Subcutaneous adipose tissue (tissue), 4 donors: ENCODE measurements around the gene ARMC9. TPM values are rescaled to one million over a fixed set of nuclear protein-coding genes. Genes with fewer than 3 reads are reported as not detected.

Experiments used
- CTCF ChIP-seq: fragments of 450-650 bp; IDR thresholded peaks from one replicate; pipeline ENCODE4 v1.5.1; 2016; ENCODE audit warnings: low read depth, mild to moderate bottlenecking, control low read depth, antibody characterized with exemption, moderate library complexity
- total RNA-seq, 4 donors: library from RNA; depleted of rRNA; stranded (reverse); fragments of >200 nt; gene quantifications; one replicate each; pipeline ENCODE4 v1.1.0, GENCODE V29; 2016

Gene ARMC9
- total RNA-seq, 4 donors from 2014 or later: 0.98 to 16.5 (median 4.6) TPM

GRCh38 chr2:231260442-231261208 lies 62.2 kb downstream of the ARMC9 start:
- no peak for TF ChIP-seq CTCF

DNA sequence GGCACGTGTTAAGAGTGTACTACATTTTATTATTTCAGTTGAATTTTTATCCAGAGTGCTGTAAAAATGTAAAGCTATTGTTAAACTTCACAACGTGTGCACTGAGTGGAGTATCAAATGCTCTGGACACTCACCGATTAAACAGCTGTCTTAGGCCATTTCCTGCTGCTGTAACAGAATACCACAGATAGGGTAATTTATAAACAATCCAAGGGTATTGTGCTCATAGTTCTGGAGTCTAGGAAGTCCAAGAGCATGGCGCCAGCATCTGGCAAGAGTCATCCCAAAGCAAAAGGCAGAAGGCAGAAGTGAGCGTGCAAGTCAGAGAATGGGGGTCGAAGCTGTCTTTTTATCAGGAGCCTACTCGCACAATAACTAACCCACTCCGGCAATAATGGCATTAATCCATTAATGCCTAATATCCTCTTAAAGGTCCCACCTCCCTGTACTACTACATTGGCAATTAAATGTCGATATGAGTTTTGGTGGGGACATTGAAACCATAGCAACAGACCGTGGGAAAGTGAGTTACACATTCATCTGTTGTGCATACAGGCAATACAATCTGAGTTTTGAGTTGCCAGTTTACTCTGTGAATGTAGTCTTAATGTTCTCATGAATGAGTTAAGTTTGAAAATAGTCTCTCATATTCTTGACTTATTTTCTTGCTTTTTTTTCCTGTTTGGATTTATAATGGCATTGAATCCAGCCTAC lies 64.8 kb downstream of the ARMC9 start:
- TF ChIP-seq CTCF: no peak

GRCh38 chr2:231270221-231271114 lies 72.0 kb downstream of the ARMC9 start:
- TF ChIP-seq CTCF: no peak

DNA sequence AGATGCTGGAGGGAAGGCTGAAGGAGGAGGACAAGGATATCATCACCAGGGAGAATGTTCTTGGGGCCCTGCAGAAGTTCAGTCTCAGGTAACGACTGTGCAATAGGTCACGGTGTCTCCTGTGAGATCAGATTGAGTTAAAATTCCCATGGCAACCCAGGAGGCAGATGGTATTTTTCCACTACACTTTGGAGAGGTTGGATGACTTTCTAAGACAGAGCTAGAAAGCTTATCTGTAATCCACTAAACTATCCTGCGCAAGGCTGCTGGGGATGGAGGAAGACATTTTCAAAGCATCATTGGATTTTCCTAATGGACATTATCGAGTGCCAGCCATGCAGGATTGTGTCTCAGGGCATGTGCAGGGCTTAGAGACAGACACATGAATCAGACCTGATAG lies 74.6 kb downstream of the ARMC9 start:
- no peak for TF ChIP-seq CTCF

DNA sequence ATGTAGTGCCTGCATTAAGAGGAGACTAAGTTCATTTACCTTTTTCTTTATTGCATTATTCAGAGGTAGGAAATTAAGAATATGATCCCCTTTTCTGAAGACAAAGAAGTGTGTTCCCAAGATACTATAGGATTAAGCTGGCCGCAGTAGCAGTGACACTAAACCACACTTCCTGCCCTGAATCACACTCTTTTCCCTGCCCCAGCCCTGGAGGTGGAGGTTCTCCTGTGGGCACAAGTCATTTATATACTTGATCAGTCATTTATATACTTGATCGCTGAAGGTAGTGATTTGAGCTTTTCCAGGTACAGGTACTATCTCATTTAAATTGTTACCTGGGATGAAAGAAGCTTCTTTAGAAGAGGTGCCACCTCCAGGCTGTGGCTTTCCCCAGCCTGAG lies 78.6 kb downstream of the ARMC9 start:
- no peak for TF ChIP-seq CTCF

DNA sequence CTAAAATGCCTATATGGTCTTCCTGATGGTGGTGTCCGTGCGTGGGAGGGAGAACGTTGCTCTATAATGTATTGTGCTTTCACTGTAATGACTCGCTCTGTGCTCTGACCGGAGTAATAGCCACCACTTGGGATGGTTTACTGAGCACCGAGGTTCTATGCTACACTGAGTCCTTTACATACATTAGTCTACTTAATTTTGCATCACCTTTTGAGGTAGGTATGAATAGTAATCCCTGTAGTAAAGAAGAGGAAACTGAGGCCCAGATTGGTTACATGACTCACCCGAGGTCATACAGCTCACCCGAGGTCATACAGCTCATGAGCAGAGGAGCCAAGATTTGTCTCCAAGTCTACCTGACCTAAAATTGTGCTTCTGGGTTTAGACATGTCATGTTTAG lies 79.5 kb downstream of the ARMC9 start:
- TF ChIP-seq CTCF: no peak

GRCh38 chr2:231278868-231279267 lies 80.4 kb downstream of the ARMC9 start:
- TF ChIP-seq CTCF: no peak
